Colonic mucosa (tissue), 4 donors: ENCODE measurements around the gene SMIM38. TPM values are rescaled to one million over a fixed set of nuclear protein-coding genes. Genes with fewer than 3 reads are reported as not detected.

Experiments
- DNase-seq: peaks from one replicate; pipeline ENCODE4 v3.0.0-alpha.2; 2020
- H3K27ac ChIP-seq: fragments of 200-600 bp; one replicate; pipeline ENCODE4 v1.8.0; 2021
- H3K27me3 ChIP-seq: fragments of 200-600 bp; one replicate; pipeline ENCODE4 v1.8.0; 2021
- H3K36me3 ChIP-seq: fragments of 200-600 bp; one replicate; pipeline ENCODE4 v1.8.0; 2021
- H3K4me1 ChIP-seq: fragments of 200-600 bp; one replicate; pipeline ENCODE4 v1.8.0; 2021; ENCODE audit warnings: mild to moderate bottlenecking
- H3K4me3 ChIP-seq: fragments of 200-600 bp; one replicate; pipeline ENCODE4 v1.8.0; 2021
- H3K9ac ChIP-seq, 2 donors: one replicate each; pipeline ENCODE4 v1.7.0; 2013; ENCODE audit warnings: control low read depth in 2 of 2, low read depth in 2 of 2, low read length in 2 of 2
- H3K9me3 ChIP-seq: fragments of 200-600 bp; one replicate; pipeline ENCODE4 v1.8.0; 2021
- intact Hi-C: fragments of 100-400 bp; cut with DNase I; formaldehyde crosslinking; loops from one replicate; pipeline ENCODE4 v1.14.1; 2022
- total RNA-seq, 2 donors: library from RNA; stranded (reverse); fragmentation: NEBNext Ultra II Directional in 1 of 2; extraction: Animal tissue kit (Norgen Biotek cat#: 25700) in 1 of 2; gene quantifications; one replicate each; pipeline ENCODE4 v1.2.1, GENCODE V29; 2021
- TF ChIP-seq, protein P1 (sequence below): fragments of 200-600 bp; IDR thresholded peaks from one replicate; pipeline ENCODE4 v1.8.0; 2022; ENCODE audit warnings: antibody characterized with exemption, mild to moderate bottlenecking
- donor health status: healthy.
- donor health status: DM: no; HTN: no; CAD: no.
- donor health status: DM: no; HTN: no; CAD: no.

The SMIM38 gene
- total RNA-seq, 2 donors from 2014 or later = 0.10 TPM; not detected in 1

- no peak overlapping the region for H3K27ac ChIP-seq
- H3K4me1 ChIP-seq = peaks cover 9% of the 10 kb centered on the region
- H3K4me3 ChIP-seq = no peak overlapping the region
- DNase-seq = no peak
- no peak overlapping the region for H3K9ac ChIP-seq
- H3K36me3 ChIP-seq = no peaks in the 10 kb centered on the region
- TF ChIP-seq, protein P1, sequence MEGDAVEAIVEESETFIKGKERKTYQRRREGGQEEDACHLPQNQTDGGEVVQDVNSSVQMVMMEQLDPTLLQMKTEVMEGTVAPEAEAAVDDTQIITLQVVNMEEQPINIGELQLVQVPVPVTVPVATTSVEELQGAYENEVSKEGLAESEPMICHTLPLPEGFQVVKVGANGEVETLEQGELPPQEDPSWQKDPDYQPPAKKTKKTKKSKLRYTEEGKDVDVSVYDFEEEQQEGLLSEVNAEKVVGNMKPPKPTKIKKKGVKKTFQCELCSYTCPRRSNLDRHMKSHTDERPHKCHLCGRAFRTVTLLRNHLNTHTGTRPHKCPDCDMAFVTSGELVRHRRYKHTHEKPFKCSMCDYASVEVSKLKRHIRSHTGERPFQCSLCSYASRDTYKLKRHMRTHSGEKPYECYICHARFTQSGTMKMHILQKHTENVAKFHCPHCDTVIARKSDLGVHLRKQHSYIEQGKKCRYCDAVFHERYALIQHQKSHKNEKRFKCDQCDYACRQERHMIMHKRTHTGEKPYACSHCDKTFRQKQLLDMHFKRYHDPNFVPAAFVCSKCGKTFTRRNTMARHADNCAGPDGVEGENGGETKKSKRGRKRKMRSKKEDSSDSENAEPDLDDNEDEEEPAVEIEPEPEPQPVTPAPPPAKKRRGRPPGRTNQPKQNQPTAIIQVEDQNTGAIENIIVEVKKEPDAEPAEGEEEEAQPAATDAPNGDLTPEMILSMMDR = no peak
- H3K27me3 ChIP-seq = no peaks in the 10 kb centered on the region
- intact Hi-C loops = no loop called here
- no peaks in the 10 kb centered on the region for H3K9me3 ChIP-seq
Observed at GRCh38 chr11:69120096-69120875, 35.4 kb upstream of the SMIM38 start.

- H3K27ac ChIP-seq = no peak overlapping the region
- H3K27me3 ChIP-seq = no peaks in the 10 kb centered on the region
- TF ChIP-seq, protein P1 = no peak
- peaks cover 9% of the 10 kb centered on the region for H3K4me1 ChIP-seq
- H3K4me3 ChIP-seq = no peak overlapping the region
- no peaks in the 10 kb centered on the region for H3K9me3 ChIP-seq
- intact Hi-C loops = no loop called here
- no peak for DNase-seq
- H3K36me3 ChIP-seq = no peaks in the 10 kb centered on the region
- no peak overlapping the region for H3K9ac ChIP-seq
Observed at GRCh38 chr11:69121021-69121420, 34.7 kb upstream of the SMIM38 start.

GRCh38 chr11:69121621-69122325 is 34.0 kb upstream of the SMIM38 start:
- Histone ChIP-seq H3K36me3 (no peaks in the 10 kb centered on the region), H3K9me3 (no peaks in the 10 kb centered on the region), H3K4me3 (no peak overlapping the region), H3K4me1 (peaks cover 9% of the 10 kb centered on the region), H3K27me3 (no peaks in the 10 kb centered on the region), H3K27ac (no peak overlapping the region), H3K9ac (no peak overlapping the region)
- TF ChIP-seq, protein P1 = no peak
- no peak for DNase-seq
- intact Hi-C loops = no loop called here

DNA sequence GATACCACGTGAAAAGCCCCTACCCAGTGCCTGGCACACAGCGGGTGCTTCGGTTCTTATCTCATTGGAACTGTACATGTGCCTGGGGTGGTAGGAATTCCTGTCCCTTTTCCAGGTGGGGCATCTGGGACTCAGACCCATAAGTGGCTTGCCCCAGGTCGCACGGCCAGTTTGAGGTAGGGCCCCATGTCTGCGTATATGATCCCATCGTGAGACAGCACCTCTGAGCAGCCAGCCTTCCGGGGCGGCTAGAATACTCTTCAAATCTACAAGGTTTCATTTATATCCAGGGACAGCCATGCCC is 33.5 kb upstream of the SMIM38 start:
- DNase-seq = no peak
- TF ChIP-seq, protein P1 = no peak
- Histone ChIP-seq H3K27me3 (no peaks in the 10 kb centered on the region), H3K27ac (peak overlapping the region; percentile 44), H3K9ac (no peak overlapping the region), H3K9me3 (no peaks in the 10 kb centered on the region), H3K4me3 (no peak overlapping the region), H3K4me1 (peaks cover 9% of the 10 kb centered on the region), H3K36me3 (no peaks in the 10 kb centered on the region)
- intact Hi-C loops = no loop called here

GRCh38 chr11:69122630-69123431 is 32.9 kb upstream of the SMIM38 start:
- peak; percentile 92 for DNase-seq
- H3K9me3 ChIP-seq = no peaks in the 10 kb centered on the region
- H3K36me3 ChIP-seq = no peaks in the 10 kb centered on the region
- peak overlapping the region; percentile 44 for H3K27ac ChIP-seq
- no peak overlapping the region for H3K9ac ChIP-seq
- intact Hi-C loops = no loop called here
- no peak overlapping the region for H3K4me3 ChIP-seq
- no peaks in the 10 kb centered on the region for H3K27me3 ChIP-seq
- H3K4me1 ChIP-seq = peaks cover 9% of the 10 kb centered on the region
- TF ChIP-seq, protein P1 = no peak
